B cell (primary cell): ENCODE results near the gene PRKAG2. TPM values are rescaled to one million over a fixed set of nuclear protein-coding genes. Genes with fewer than 3 reads are reported as not detected.

Source experiments
- ATAC-seq: fragments of 200-7000 bp; cut with Tn5 transposase; one replicate; pipeline ENCODE4 v1.10.0; 2021; ENCODE audit warnings: low read depth, mild to moderate bottlenecking, moderate number of reproducible peaks, moderate library complexity
- CTCF ChIA-PET: fragments of 350-600 bp; sonication (Branson Sonifier 250); formaldehyde crosslinking; loops from one replicate; lab custom pipeline; 2021; ENCODE audit warnings: antibody characterized with exemption, inconsistent platforms; lab: Charles Lee
- POLR2A ChIA-PET: fragments of 350-600 bp; sonication (Branson Sonifier 250); formaldehyde crosslinking; loops from one replicate; lab custom pipeline; 2021; ENCODE audit warnings: antibody characterized with exemption; lab: Charles Lee
- DNase-seq: peaks from one replicate; pipeline ENCODE4 v3.0.0; 2013
- H2AFZ ChIP-seq: 2 replicates; pipeline ENCODE4 v1.6.1; 2012; ENCODE audit warnings: mild to moderate bottlenecking, low read depth, low read length; ENCODE audit not compliant: insufficient read depth, poor library complexity, severe bottlenecking
- H3K27ac ChIP-seq, 2 donors: 1 replicate in 1 of 2; 2 replicates in 1 of 2; pipeline ENCODE4 v1.5.1; 2012 to 2013; ENCODE audit warnings: low read length in 2 of 2, mild to moderate bottlenecking in 2 of 2, moderate library complexity in 1 of 2
- H3K27me3 ChIP-seq, 4 experiments: fragments of 200-600 bp in 1 of 4; sonication (generic) in 1 of 4; replicated peaks in 1 of 4; 1 replicate in 2 of 4; 2 replicates in 2 of 4; pipeline versions ENCODE4 v1.6.1 to v1.7.0; 2013 to 2016; ENCODE audit warnings: low read length in 3 of 4, mild to moderate bottlenecking in 2 of 4, mixed read lengths in 1 of 4, moderate library complexity in 1 of 4; ENCODE audit not compliant: insufficient read depth in 4 of 4, control insufficient read depth in 3 of 4; ENCODE audit errors: control extremely low read depth in 1 of 4
- H3K36me3 ChIP-seq, 2 experiments: replicated peaks in 1 of 2; 1 replicate in 1 of 2; 2 replicates in 1 of 2; pipeline versions ENCODE4 v1.6.1 to v1.7.1; 2013; ENCODE audit warnings: low read length in 1 of 2; ENCODE audit not compliant: insufficient read depth in 2 of 2, control insufficient read depth in 1 of 2; ENCODE audit errors: control extremely low read depth in 1 of 2, extremely low read depth in 1 of 2
- H3K4me1 ChIP-seq, 2 donors: fragments of 200-600 bp in 1 of 2; sonication (generic) in 1 of 2; 1 replicate in 1 of 2; 2 replicates in 1 of 2; pipeline versions ENCODE4 v1.5.1 to v1.6.1; 2013 to 2017; ENCODE audit warnings: low read length in 2 of 2; ENCODE audit not compliant: control insufficient read depth in 2 of 2, insufficient read depth in 2 of 2
- H3K4me2 ChIP-seq: replicated peaks from 2 replicates; pipeline ENCODE3; 2012; ENCODE audit warnings: mild to moderate bottlenecking, low read depth, low read length; ENCODE audit not compliant: poor library complexity, severe bottlenecking
- H3K4me3 ChIP-seq, 5 experiments: fragments of 200-600 bp in 1 of 5; sonication (generic) in 1 of 5; 1 replicate in 3 of 5; 2 replicates in 2 of 5; pipeline versions ENCODE4 v1.5.1 to v1.7.0; 2011 to 2016; ENCODE audit warnings: low read length in 4 of 5, mild to moderate bottlenecking in 4 of 5, low read depth in 2 of 5, control low read depth in 1 of 5, moderate library complexity in 1 of 5; ENCODE audit not compliant: insufficient read depth in 1 of 5; ENCODE audit errors: control extremely low read depth in 1 of 5, extremely low read depth in 1 of 5
- H3K79me2 ChIP-seq: fragments of 200-600 bp; sonication (generic); one replicate; pipeline ENCODE4 v1.6.0; 2016; ENCODE audit warnings: low read length; ENCODE audit not compliant: control insufficient read depth, insufficient read depth
- H3K9ac ChIP-seq: fragments of 200-600 bp; sonication (generic); 2 replicates; pipeline ENCODE4 v1.6.1; 2017; ENCODE audit warnings: mild to moderate bottlenecking, low read length, moderate library complexity
- H3K9me3 ChIP-seq, 3 donors: one replicate each; pipeline versions ENCODE4 v1.6.1 to v1.7.1; 2013; ENCODE audit warnings: low read length in 2 of 3; ENCODE audit not compliant: control insufficient read depth in 2 of 3, insufficient read depth in 1 of 3; ENCODE audit errors: control extremely low read depth in 1 of 3
- H4K20me1 ChIP-seq: 2 replicates; pipeline ENCODE4 v1.6.0; 2012; ENCODE audit warnings: mild to moderate bottlenecking, low read length; ENCODE audit not compliant: insufficient read depth, control insufficient read depth, poor library complexity, severe bottlenecking
- H3K27ac Mint-ChIP-seq: one replicate; pipeline ENCODE4 v1.8.0; 2021; ENCODE audit warnings: mixed read lengths
- H3K27me3 Mint-ChIP-seq: one replicate; pipeline ENCODE4 v1.8.0; 2021; ENCODE audit warnings: mixed read lengths
- H3K4me1 Mint-ChIP-seq: one replicate; pipeline ENCODE4 v1.8.0; 2021; ENCODE audit warnings: mixed read lengths
- H3K4me3 Mint-ChIP-seq: one replicate; pipeline ENCODE4 v1.8.0; 2021; ENCODE audit warnings: mixed read lengths
- H3K9me3 Mint-ChIP-seq: one replicate; pipeline ENCODE4 v1.8.0; 2022; ENCODE audit warnings: mixed read lengths; ENCODE audit not compliant: insufficient read depth
- CTCF ChIP-seq: fragments of 200-600 bp; IDR thresholded peaks from one replicate; pipeline ENCODE4 v1.8.0; 2022; ENCODE audit warnings: antibody characterized with exemption, mild to moderate bottlenecking
- EZH2 ChIP-seq: IDR thresholded peaks from 2 replicates; pipeline ENCODE4 v1.6.1; 2012; ENCODE audit warnings: borderline replicate concordance, low read depth, mild to moderate bottlenecking, moderate library complexity, low read length; ENCODE audit not compliant: insufficient read depth, poor library complexity, severe bottlenecking
- WGBS: methylation state at CpG from one replicate; pipeline ENCODE4 v1.1.5; 2013; ENCODE audit warnings: missing lambda C conversion rate; ENCODE audit not compliant: insufficient coverage; 5-methylcytosine and 5-hydroxymethylcytosine counted together
- intact Hi-C: fragments of 100-400 bp; cut with micrococcal nuclease; formaldehyde crosslinking; loops from one replicate; pipeline ENCODE4 v1.10.0; 2022
- polyA plus RNA-seq: library from polyadenylated mRNA; depleted of rRNA; stranded (reverse); fragments of >200 nt; gene quantifications from 2 replicates; pipeline ENCODE4 v1.2.3, GENCODE V29; 2012
- total RNA-seq, 2 donors: library from RNA; stranded (reverse); fragments of 120-200 nt in 1 of 2; gene quantifications; 1 replicate in 1 of 2; 2 replicates in 1 of 2; pipeline versions ENCODE4 v1.2.3 to v1.2.4, GENCODE V29; 2013 to 2022

The PRKAG2 gene
- total and polyA plus RNA-seq, 2 donors (not counting 1 experiment from before 2014, with no cell fraction given), result 22.1 to 56.3 TPM

GRCh38 chr7:151790830-151791620 lies 85.9 kb downstream of the PRKAG2 start:
- POLR2A ChIA-PET, result interaction anchor here (0.6 kb wide), 1 partner anchor 914 kb away, joined by 4 read pairs; no protein-coding TSS in a partner anchor
- Mint-ChIP-seq H3K9me3 (no peaks in the 10 kb centered on the region), H3K4me3 (no peak overlapping the region), H3K27ac (no peak overlapping the region), H3K27me3 (no peaks in the 10 kb centered on the region), H3K4me1 (peaks cover 27% of the 10 kb centered on the region)
- peaks cover 0 to 8% of the 10 kb centered on the region in 2 experiments for H3K36me3 ChIP-seq
- TF ChIP-seq CTCF (no peak), EZH2 (no peak)
- H3K27ac ChIP-seq, result no peak overlapping the region
- 95% methylated on average over 19 of the region's 19 CpGs for WGBS
- H3K9me3 ChIP-seq, result no peaks in the 10 kb centered on the region
- CTCF ChIA-PET, result interaction anchor here (3.1 kb wide), 1 partner anchor 8 kb away, joined by 15 read pairs; no protein-coding TSS in a partner anchor
- intact Hi-C loops, result no loop called here
- peaks cover 4% of the 10 kb centered on the region for H3K79me2 ChIP-seq
- H3K4me2 ChIP-seq, result no peak overlapping the region
- H3K9ac ChIP-seq, result no peak overlapping the region
- no peak overlapping the region for H3K4me3 ChIP-seq
- peaks cover 30% of the 10 kb centered on the region for H4K20me1 ChIP-seq
- peaks cover 4 to 15% of the 10 kb centered on the region in 2 donors for H3K4me1 ChIP-seq
- ATAC-seq (no peak), DNase-seq (no peak)
- no peaks in the 10 kb centered on the region for H3K27me3 ChIP-seq
- no peak overlapping the region for H2AFZ ChIP-seq
